Esophagus muscularis mucosa (tissue), 4 donors: ENCODE results near the gene CD244.
"Not testable (repeated sequence)": the region's sequence is repeated elsewhere in the genome, so short reads cannot be mapped to it uniquely, and the experiment has no call there.

Experiments used
- CTCF ChIP-seq, 3 experiments: fragments of 200-600 bp in 2 of 3; fragments of 450-650 bp in 1 of 3; sonication (generic) in 2 of 3; IDR thresholded peaks; one replicate each; pipeline ENCODE4 v1.5.1; 2017 to 2019; ENCODE audit warnings: antibody characterized with exemption in 3 of 3, mild to moderate bottlenecking in 2 of 3, moderate library complexity in 1 of 3
- EP300 ChIP-seq: sonication (generic); formaldehyde crosslinking; IDR thresholded peaks from one replicate; pipeline ENCODE4 v1.6.1; 2017; ENCODE audit warnings: antibody characterized with exemption
- POLR2A ChIP-seq: fragments of 450-650 bp; IDR thresholded peaks from one replicate; pipeline ENCODE4 v1.6.1; 2017; ENCODE audit warnings: antibody characterized with exemption, moderate library complexity, mild to moderate bottlenecking, low read depth
- POLR2AphosphoS5 ChIP-seq, 2 donors: sonication (generic); formaldehyde crosslinking; IDR thresholded peaks; one replicate each; pipeline ENCODE4 v1.6.1; 2017; ENCODE audit warnings: antibody characterized with exemption in 2 of 2

- not testable (repeated sequence) for TF ChIP-seq POLR2A; CTCF (IDR thresholded peaks at IDR 0.05); POLR2AphosphoS5 (IDR thresholded peaks at IDR 0.05); EP300
Measured at GRCh38 chr1:160900683-160901082, 38.0 kb upstream of the CD244 start.
